Liver (tissue), 9 donors: Measurements from ENCODE around the gene CTNS. TPM values are rescaled to one million over a fixed set of nuclear protein-coding genes. Genes with fewer than 3 reads are reported as not detected.

ENCODE experiments used
- DNase-seq: peaks from one replicate; pipeline ENCODE4 v3.0.0-alpha.2; 2017; ENCODE audit warnings: low spot score
- H3K27ac ChIP-seq, 2 donors: one replicate each; pipeline ENCODE4 v1.7.0; 2013; ENCODE audit warnings: inconsistent platforms in 2 of 2, low read length in 2 of 2, control low read depth in 1 of 2, low read depth in 1 of 2, mild to moderate bottlenecking in 1 of 2
- H3K27me3 ChIP-seq, 4 donors: one replicate each; pipeline versions ENCODE4 v1.6.1 to v1.7.0; 2013; ENCODE audit warnings: low read length in 3 of 4, inconsistent platforms in 1 of 4, mild to moderate bottlenecking in 1 of 4, moderate library complexity in 1 of 4; ENCODE audit not compliant: control insufficient read depth in 4 of 4, insufficient read depth in 4 of 4
- H3K36me3 ChIP-seq, 4 donors: one replicate each; pipeline versions ENCODE4 v1.6.1 to v1.7.0; 2013; ENCODE audit warnings: low read length in 3 of 4, mild to moderate bottlenecking in 3 of 4, low read depth in 1 of 4, moderate library complexity in 1 of 4; ENCODE audit not compliant: control insufficient read depth in 4 of 4, insufficient read depth in 3 of 4
- H3K4me1 ChIP-seq, 4 donors: one replicate each; pipeline versions ENCODE4 v1.6.1 to v1.7.0; 2013; ENCODE audit warnings: low read length in 3 of 4, mild to moderate bottlenecking in 3 of 4, moderate library complexity in 1 of 4; ENCODE audit not compliant: control insufficient read depth in 4 of 4, insufficient read depth in 4 of 4
- H3K4me3 ChIP-seq, 3 donors: one replicate each; pipeline versions ENCODE4 v1.6.1 to v1.7.0; 2013; ENCODE audit warnings: low read length in 3 of 3, control low read depth in 1 of 3, low read depth in 1 of 3, mild to moderate bottlenecking in 1 of 3
- H3K9ac ChIP-seq, 2 donors: one replicate each; pipeline ENCODE4 v1.7.0; 2013; ENCODE audit warnings: low read length in 2 of 2, mild to moderate bottlenecking in 2 of 2, moderate library complexity in 2 of 2, control low read depth in 1 of 2, low read depth in 1 of 2
- H3K9me3 ChIP-seq, 4 donors: one replicate each; pipeline versions ENCODE4 v1.6.1 to v1.7.0; 2013; ENCODE audit warnings: low read length in 3 of 4; ENCODE audit not compliant: control insufficient read depth in 4 of 4
- ATF3 ChIP-seq: IDR thresholded peaks from 2 replicates; pipeline ENCODE4 v1.6.1; 2016; ENCODE audit warnings: antibody characterized with exemption
- EGR1 ChIP-seq, 2 donors: IDR thresholded peaks; 2 replicates each; pipeline ENCODE4 v1.6.1; 2016 to 2018; ENCODE audit warnings: antibody characterized with exemption in 2 of 2, low read depth in 2 of 2
- FOXA1 ChIP-seq: IDR thresholded peaks from 2 replicates; pipeline ENCODE4 v1.6.1; 2016; ENCODE audit warnings: antibody characterized with exemption
- FOXA2 ChIP-seq: IDR thresholded peaks from 2 replicates; pipeline ENCODE4 v1.6.1; 2016; ENCODE audit warnings: antibody characterized with exemption
- GABPA ChIP-seq, 2 donors: IDR thresholded peaks in 1 of 2; conservative IDR thresholded peaks in 1 of 2; 2 replicates each; pipeline ENCODE4 v1.6.1; 2016; ENCODE audit warnings: antibody characterized with exemption in 2 of 2, mild to moderate bottlenecking in 1 of 2, moderate library complexity in 1 of 2
- HNF4A ChIP-seq, 2 donors: conservative IDR thresholded peaks; 2 replicates each; pipeline ENCODE4 v1.6.1; 2016; ENCODE audit warnings: antibody characterized with exemption in 2 of 2, mild to moderate bottlenecking in 2 of 2
- HNF4G ChIP-seq: IDR thresholded peaks from 2 replicates; pipeline ENCODE4 v1.6.1; 2016; ENCODE audit warnings: antibody characterized with exemption
- JUND ChIP-seq, 2 donors: IDR thresholded peaks; 2 replicates each; pipeline ENCODE4 v1.6.1; 2016; ENCODE audit warnings: antibody characterized with exemption in 2 of 2
- MAX ChIP-seq: IDR thresholded peaks from 2 replicates; pipeline ENCODE4 v1.6.1; 2016; ENCODE audit warnings: antibody characterized with exemption
- NR2F2 ChIP-seq: IDR thresholded peaks from 2 replicates; pipeline ENCODE4 v1.6.1; 2016; ENCODE audit warnings: antibody characterized with exemption
- RAD21 ChIP-seq, 2 donors: IDR thresholded peaks; 2 replicates each; pipeline ENCODE4 v1.6.1; 2016; ENCODE audit warnings: antibody characterized with exemption in 2 of 2, mild to moderate bottlenecking in 2 of 2
- REST ChIP-seq: IDR thresholded peaks from 2 replicates; pipeline ENCODE4 v1.6.1; 2016; ENCODE audit warnings: antibody characterized with exemption, mild to moderate bottlenecking
- RXRA ChIP-seq, 2 donors: IDR thresholded peaks; 2 replicates each; pipeline ENCODE4 v1.6.1; 2017 to 2018; ENCODE audit warnings: antibody characterized with exemption in 2 of 2, mild to moderate bottlenecking in 1 of 2
- SP1 ChIP-seq: IDR thresholded peaks from 2 replicates; pipeline ENCODE4 v1.6.1; 2018; ENCODE audit warnings: antibody characterized with exemption, mild to moderate bottlenecking
- TAF1 ChIP-seq: conservative IDR thresholded peaks from 2 replicates; pipeline ENCODE4 v1.6.1; 2016; ENCODE audit warnings: antibody characterized with exemption, mild to moderate bottlenecking
- YY1 ChIP-seq: IDR thresholded peaks from 2 replicates; pipeline ENCODE4 v1.6.1; 2016; ENCODE audit warnings: antibody characterized with exemption, mild to moderate bottlenecking
- ZBTB33 ChIP-seq: IDR thresholded peaks from 2 replicates; pipeline ENCODE4 v1.6.1; 2016; ENCODE audit warnings: antibody characterized with exemption
- WGBS: extraction: QIAGEN DNeasy Blood & Tissue Kit; methylation state at CpG from one replicate; pipeline ENCODE4 v1.1.7; 2013; 5-methylcytosine and 5-hydroxymethylcytosine counted together
- polyA plus RNA-seq, 2 donors: library from polyadenylated mRNA; stranded (reverse) in 1 of 2; unstranded in 1 of 2; fragments of 200-250 nt in 1 of 2; fragments of >200 nt in 1 of 2; fragmentation: Nextera tagmentation in 1 of 2; extraction: Ambion mirVana in 1 of 2; gene quantifications; one replicate each; pipeline versions ENCODE4 v1.2.1 to v1.2.3, GENCODE V29; 2013 to 2015
- total RNA-seq, 2 donors: library from RNA; depleted of rRNA; stranded (reverse); fragments of >200 nt; gene quantifications; one replicate each; pipeline ENCODE4 v1.2.3, GENCODE V29; 2014
- TF ChIP-seq, protein P1 (sequence below): fragments of 150-350 bp; IDR thresholded peaks from 2 replicates; pipeline ENCODE4 v1.5.1; 2017; ENCODE audit warnings: improper control_type of control experiment, low read depth, low read length; ENCODE audit not compliant: missing input control
- donor health status: healthy.
- donor health status: healthy.
- donor health status: healthy.
- donor health status: healthy.
- donor health status: healthy.

CTNS gene
- total RNA-seq (10 to 100 TPM in 1 of 2 donors, 1 to 10 TPM in 1; 8.1 to 15.3 TPM), polyA plus RNA-seq (10 to 100 TPM in 1 of 2 donors, 1 to 10 TPM in 1; 6.6 to 11.0 TPM)

- H3K9ac ChIP-seq = peak within 1 kb of the TSS; percentile 84 to 88
- H3K9me3 ChIP-seq = no peaks in the 10 kb centered on the region
- no peaks in the 10 kb centered on the region for H3K27me3 ChIP-seq
- peak within 1 kb of the TSS; percentile 85 to 95 (median 88) for H3K4me3 ChIP-seq
- H3K36me3 ChIP-seq = peaks cover 0 to 7% (median 2%) of the 10 kb centered on the region in 4 donors
- no peak for TF ChIP-seq HNF4G
- peak; percentile 12 for TF ChIP-seq NR2F2
- TF ChIP-seq GABPA (IDR thresholded peaks at IDR 0.05 in 1 of 2, conservative IDR thresholded peaks at IDR 0.05 in 1 of 2) = peak; percentile 67 to 88
- peak; percentile 27 to 38 for TF ChIP-seq RAD21 (IDR thresholded peaks at IDR 0.05)
- peak; percentile 79 for TF ChIP-seq SP1
- TF ChIP-seq, protein P1, sequence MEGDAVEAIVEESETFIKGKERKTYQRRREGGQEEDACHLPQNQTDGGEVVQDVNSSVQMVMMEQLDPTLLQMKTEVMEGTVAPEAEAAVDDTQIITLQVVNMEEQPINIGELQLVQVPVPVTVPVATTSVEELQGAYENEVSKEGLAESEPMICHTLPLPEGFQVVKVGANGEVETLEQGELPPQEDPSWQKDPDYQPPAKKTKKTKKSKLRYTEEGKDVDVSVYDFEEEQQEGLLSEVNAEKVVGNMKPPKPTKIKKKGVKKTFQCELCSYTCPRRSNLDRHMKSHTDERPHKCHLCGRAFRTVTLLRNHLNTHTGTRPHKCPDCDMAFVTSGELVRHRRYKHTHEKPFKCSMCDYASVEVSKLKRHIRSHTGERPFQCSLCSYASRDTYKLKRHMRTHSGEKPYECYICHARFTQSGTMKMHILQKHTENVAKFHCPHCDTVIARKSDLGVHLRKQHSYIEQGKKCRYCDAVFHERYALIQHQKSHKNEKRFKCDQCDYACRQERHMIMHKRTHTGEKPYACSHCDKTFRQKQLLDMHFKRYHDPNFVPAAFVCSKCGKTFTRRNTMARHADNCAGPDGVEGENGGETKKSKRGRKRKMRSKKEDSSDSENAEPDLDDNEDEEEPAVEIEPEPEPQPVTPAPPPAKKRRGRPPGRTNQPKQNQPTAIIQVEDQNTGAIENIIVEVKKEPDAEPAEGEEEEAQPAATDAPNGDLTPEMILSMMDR = no peak
- TF ChIP-seq YY1 = peak; percentile 97
- TF ChIP-seq ATF3 = no peak
- peak; percentile 38 for TF ChIP-seq ZBTB33
- no peak for TF ChIP-seq EGR1 (IDR thresholded peaks at IDR 0.05; ENCODE audit: low read depth in 2 of 2)
- TF ChIP-seq FOXA1 = no peak
- peak; percentile 15 for TF ChIP-seq REST
- TF ChIP-seq MAX = peak; percentile 55
- no peak for TF ChIP-seq FOXA2
- TF ChIP-seq RXRA (IDR thresholded peaks at IDR 0.05) = peak; percentile 71 to 75
- TF ChIP-seq HNF4A (conservative IDR thresholded peaks at IDR 0.05) = peak; percentile 65 to 67
- peak; percentile 28 for TF ChIP-seq TAF1
- no peak for TF ChIP-seq JUND (IDR thresholded peaks at IDR 0.05)
- H3K4me1 ChIP-seq = peaks cover 6 to 22% (median 15%) of the 10 kb centered on the region in 4 donors
- peak; percentile 96 for DNase-seq
- under 1% methylated on average over 68 of the region's 68 CpGs for WGBS
- peak within 1 kb of the TSS; percentile 95 to 97 for H3K27ac ChIP-seq
Observed at GRCh38 chr17:3636154-3636907, at the start of gene CTNS, which contains the start of gene SHPK. TSS of gene CTNS (plus strand) at chr17:3636760. CDS start at chr17:3640207, 3,447 bp downstream. TSS of gene SHPK (minus strand) at chr17:3636250. CDS start at chr17:3636219, 31 bp downstream.
